K562 (cell line): ENCODE measurements around the gene UBL7. TPM values are rescaled to one million over a fixed set of nuclear protein-coding genes. Genes with fewer than 3 reads are reported as not detected.

Experiments
- ATAC-seq: fragments of 200-7000 bp; cut with Tn5 transposase; 3 replicates; pipeline ENCODE4 v1.9.1; 2020; ENCODE audit warnings: moderate library complexity
- BruUV-seq: library from RNA; stranded (reverse); fragments of 400-500 nt; replicated peaks from 2 replicates; lab custom pipeline; 2021; lab: Mats Ljungman, UMichigan
- CTCF ChIA-PET: fragments of 300-600 bp; formaldehyde crosslinking; extraction: SDS; loops from one replicate; lab custom pipeline; 2021; ENCODE audit warnings: low intra/inter-chr PET ratio; lab: Yijun Ruan, JAX
- POLR2A ChIA-PET: fragments of 300-600, 350-650 bp; sonication (Branson Sonifier 250); formaldehyde crosslinking; extraction: SDS; loops from one replicate; lab custom pipeline; 2021; ENCODE audit warnings: antibody characterized with exemption, inconsistent platforms; lab: Yijun Ruan, JAX
- DNase-seq, 4 experiments: peaks; one replicate each; pipeline versions ENCODE4 v3.0.0 to v3.0.0-alpha.2; 2011 to 2018; ENCODE audit warnings: low spot score in 3 of 4, mixed read lengths in 3 of 4; ENCODE audit errors: extremely low read depth in 1 of 4
- FAIRE-seq: peaks from 2 replicates; lab custom pipeline; 2011; peaks lifted over from hg19 to GRCh38; lab: Jason Lieb, UNC
- H2AFZ ChIP-seq: 2 replicates; pipeline ENCODE4 v1.6.0; 2011; ENCODE audit warnings: low read depth, low read length, control low read depth, inconsistent platforms
- H3K27ac ChIP-seq: fragments of 200-600 bp; 3 replicates; pipeline ENCODE4 v1.8.0; 2011; ENCODE audit warnings: low read depth, mild to moderate bottlenecking, control low read depth, inconsistent platforms, low read length, moderate library complexity, mixed read lengths; ENCODE audit errors: extremely low read depth
- H3K27me3 ChIP-seq, 2 experiments: fragments of 300-600 bp in 1 of 2; 2 replicates in 1 of 2; 3 replicates in 1 of 2; pipeline versions ENCODE4 v1.6.0 to v1.8.0; 2011; ENCODE audit warnings: inconsistent platforms in 2 of 2, low read length in 2 of 2, mild to moderate bottlenecking in 1 of 2, mixed read lengths in 1 of 2, moderate library complexity in 1 of 2; ENCODE audit not compliant: control insufficient read depth in 2 of 2, insufficient read depth in 2 of 2
- H3K36me3 ChIP-seq: fragments of 300-600 bp; 3 replicates; pipeline ENCODE4 v1.8.0; 2011; ENCODE audit warnings: mild to moderate bottlenecking, low read length, inconsistent platforms; ENCODE audit not compliant: control insufficient read depth, insufficient read depth
- H3K4me1 ChIP-seq, 2 experiments: fragments of 200-600 bp in 1 of 2; replicated peaks in 1 of 2; 2 replicates in 1 of 2; 3 replicates in 1 of 2; pipeline versions ENCODE4 v1.5.1 to v1.8.0; 2011; ENCODE audit warnings: inconsistent platforms in 2 of 2, low read length in 2 of 2, mild to moderate bottlenecking in 1 of 2, mixed read lengths in 1 of 2, moderate library complexity in 1 of 2; ENCODE audit not compliant: control insufficient read depth in 2 of 2, insufficient read depth in 2 of 2
- H3K4me2 ChIP-seq: 2 replicates; pipeline ENCODE4 v1.6.1; 2011; ENCODE audit warnings: low read length, control low read depth, inconsistent platforms, mixed read lengths; ENCODE audit not compliant: insufficient read depth
- H3K4me3 ChIP-seq: fragments of 200-600 bp; sonication (generic), shearing (Covaris generic); 2 replicates; pipeline ENCODE4 v1.5.1; 2016; ENCODE audit warnings: control low read depth, inconsistent platforms
- H3K79me2 ChIP-seq: fragments of 200-600 bp; 3 replicates; pipeline ENCODE4 v1.8.0; 2011; ENCODE audit warnings: low read length, inconsistent platforms; ENCODE audit not compliant: control insufficient read depth, insufficient read depth
- H3K9ac ChIP-seq, 2 experiments: 2 replicates each; pipeline versions ENCODE4 v1.6.0 to v1.6.1; 2011; ENCODE audit warnings: low read depth in 2 of 2, low read length in 2 of 2, control low read depth in 1 of 2, inconsistent platforms in 1 of 2, mild to moderate bottlenecking in 1 of 2, mixed read lengths in 1 of 2; ENCODE audit not compliant: insufficient read depth in 1 of 2
- H3K9me1 ChIP-seq: one replicate; pipeline ENCODE4 v1.6.0; 2011; ENCODE audit warnings: inconsistent platforms, mild to moderate bottlenecking, low read length, moderate library complexity; ENCODE audit not compliant: control insufficient read depth, insufficient read depth
- H3K9me3 ChIP-seq: replicated peaks from 2 replicates; pipeline ENCODE4 v1.5.1; 2011; ENCODE audit warnings: low read depth, low read length, inconsistent platforms; ENCODE audit not compliant: control insufficient read depth, insufficient read depth
- H4K20me1 ChIP-seq: replicated peaks from 2 replicates; pipeline ENCODE4 v1.6.1; 2011; ENCODE audit warnings: low read length, inconsistent platforms, mixed read lengths; ENCODE audit not compliant: control insufficient read depth, insufficient read depth
- MTA2 ChIP-seq: fragments of 450-650 bp; IDR thresholded peaks from 2 replicates; pipeline ENCODE4 v1.6.1; 2016; ENCODE audit warnings: low read depth
- NFATC3 ChIP-seq: fragments of 450-650 bp; IDR thresholded peaks from 2 replicates; pipeline ENCODE4 v1.6.1; 2017; ENCODE audit warnings: mild to moderate bottlenecking
- NFIC ChIP-seq: fragments of 450-650 bp; IDR thresholded peaks from 2 replicates; pipeline ENCODE4 v1.6.1; 2017; ENCODE audit warnings: mild to moderate bottlenecking, inconsistent platforms
- SNAPC5 ChIP-seq: fragments of 250-450 bp; sonication (Bioruptor Pico); IDR thresholded peaks from 2 replicates; pipeline ENCODE4 v1.8.0; 2021; ENCODE audit warnings: moderate library complexity, mild to moderate bottlenecking, inconsistent platforms
- XRCC4 ChIP-seq: IDR thresholded peaks from one replicate; pipeline ENCODE4 v1.6.1; 2011; ENCODE audit not compliant: insufficient read depth, insufficient read length; ENCODE audit errors: extremely low read depth
- ZBTB26 ChIP-seq: fragments of 450-650 bp; formaldehyde crosslinking; IDR thresholded peaks from 2 replicates; pipeline ENCODE4 v1.4.0; 2022; ENCODE audit warnings: missing genetic modification characterization
- ZNF124 ChIP-seq: sonication (generic); formaldehyde crosslinking; IDR thresholded peaks from 2 replicates; pipeline ENCODE4 v1.8.1; 2022; ENCODE audit warnings: missing genetic modification reagents
- ZNF175 ChIP-seq: fragments of 200-800 bp; sonication (Bioruptor generic); IDR thresholded peaks from 2 replicates; pipeline ENCODE4 v1.6.1; 2016; ENCODE audit warnings: low read depth, mild to moderate bottlenecking, missing genetic modification characterization, missing compliant biosample characterization
- WGBS: fragments of 100-300 bp; shearing (Covaris generic); methylation state at CpG from one replicate; pipeline ENCODE4 v1.1.6; 2016; ENCODE audit warnings: low coverage, mixed read lengths; ENCODE audit not compliant: insufficient coverage; ENCODE audit errors: missing lambda C conversion rate; 5-methylcytosine and 5-hydroxymethylcytosine counted together
- in situ Hi-C: fragments of 300-500 bp; cut with MboI; formaldehyde crosslinking; loops from 4 replicates; pipeline ENCODE4 v1.15.0; 2018; ENCODE audit warnings: inconsistent platforms, mixed read lengths
- intact Hi-C: fragments of 100-400 bp; cut with micrococcal nuclease; formaldehyde crosslinking; loops from 2 replicates; pipeline ENCODE4 v1.14.2; 2022
- polyA plus RNA-seq, 8 experiments: library from polyadenylated mRNA; depleted of rRNA in 4 of 8; stranded (reverse) in 5 of 8; unstranded in 3 of 8; fragments of >200 nt; fragmentation: Nextera tagmentation in 2 of 8; fragmentation: Illumina TruSeq in 1 of 8; extraction: Ambion mirVana in 2 of 8; extraction: Trizol in 1 of 8; gene quantifications; 2 replicates each; pipeline versions ENCODE4 v1.2.1 to v1.2.3, GENCODE V29; 2011 to 2014; ENCODE audit warnings: inconsistent platforms in 1 of 8, missing spikeins in 1 of 8
- total RNA-seq, 7 experiments: library from RNA; depleted of rRNA in 6 of 7; stranded (reverse); fragments of >200 nt in 6 of 7; fragmentation: Illumina TruSeq in 2 of 7; extraction: Trizol in 2 of 7; gene quantifications; 2 replicates each; pipeline versions ENCODE4 v1.2.1 to v1.2.3, GENCODE V29; 2011 to 2021; ENCODE audit warnings: low replicate concordance in 1 of 7
- TF ChIP-seq, protein P1 (sequence below): sonication (generic); formaldehyde crosslinking; IDR thresholded peaks from 2 replicates; pipeline ENCODE4 v1.8.0; 2022; ENCODE audit warnings: mild to moderate bottlenecking, missing genetic modification reagents, borderline replicate concordance

UBL7 gene
- total and polyA plus RNA-seq, 9 of the 15 experiments (the other 6 are each of a cell fraction or from before 2014, with no cell fraction given): 19.2 to 63.4 (median 44.9) TPM

- H2AFZ ChIP-seq: no peak overlapping the region
- TF ChIP-seq ZBTB26: no peak
- TF ChIP-seq NFATC3: no peak
- TF ChIP-seq SNAPC5 (CRISPR knock-in tag): no peak
- no peak for TF ChIP-seq XRCC4
- no peak for TF ChIP-seq ZNF124 (CRISPR knock-in tag)
- no peak for TF ChIP-seq MTA2
- no peak for TF ChIP-seq NFIC
- TF ChIP-seq ZNF175 (CRISPR knock-in tag): no peak
- TF ChIP-seq, protein P1, sequence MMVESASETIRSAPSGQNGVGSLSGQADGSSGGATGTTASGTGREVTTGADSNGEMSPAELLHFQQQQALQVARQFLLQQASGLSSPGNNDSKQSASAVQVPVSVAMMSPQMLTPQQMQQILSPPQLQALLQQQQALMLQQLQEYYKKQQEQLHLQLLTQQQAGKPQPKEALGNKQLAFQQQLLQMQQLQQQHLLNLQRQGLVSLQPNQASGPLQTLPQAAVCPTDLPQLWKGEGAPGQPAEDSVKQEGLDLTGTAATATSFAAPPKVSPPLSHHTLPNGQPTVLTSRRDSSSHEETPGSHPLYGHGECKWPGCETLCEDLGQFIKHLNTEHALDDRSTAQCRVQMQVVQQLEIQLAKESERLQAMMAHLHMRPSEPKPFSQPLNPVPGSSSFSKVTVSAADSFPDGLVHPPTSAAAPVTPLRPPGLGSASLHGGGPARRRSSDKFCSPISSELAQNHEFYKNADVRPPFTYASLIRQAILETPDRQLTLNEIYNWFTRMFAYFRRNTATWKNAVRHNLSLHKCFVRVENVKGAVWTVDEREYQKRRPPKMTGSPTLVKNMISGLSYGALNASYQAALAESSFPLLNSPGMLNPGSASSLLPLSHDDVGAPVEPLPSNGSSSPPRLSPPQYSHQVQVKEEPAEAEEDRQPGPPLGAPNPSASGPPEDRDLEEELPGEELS (CRISPR knock-in tag): no peak
- DNase-seq: no peak
- intact Hi-C loops: no loop called here
- H3K4me2 ChIP-seq: no peak overlapping the region
- BruUV-seq: no TSS peak
- no peak overlapping the region for H3K27ac ChIP-seq
- WGBS: 90% methylated on average over 2 of the region's 2 CpGs
- H3K9me1 ChIP-seq: no peaks in the 10 kb centered on the region
- no peaks in the 10 kb centered on the region for H3K79me2 ChIP-seq
- no peaks in the 10 kb centered on the region for H4K20me1 ChIP-seq
- H3K4me1 ChIP-seq: peaks cover 0 to under 1% of the 10 kb centered on the region in 2 experiments; a peak in 2 of 5 replicates
- H3K36me3 ChIP-seq: peaks cover 57% of the 10 kb centered on the region; the same call in 2 of the 3 replicates
- no peaks in the 10 kb centered on the region for H3K9me3 ChIP-seq
- no peak for ATAC-seq
- no peak overlapping the region for H3K9ac ChIP-seq
- no peak overlapping the region for H3K4me3 ChIP-seq
- ChIA-PET POLR2A (interaction anchor here (0.7 to 1.0 kb wide), 2 partner anchors 10 to 116 kb away, joined by 3 to 7 read pairs; partner anchors contain the start of gene UBL7), CTCF (no interaction called here)
- FAIRE-seq: no peak
- in situ Hi-C loops: loop anchor here (5.0 kb wide), 1 partner anchor 171 kb away; no protein-coding TSS in a partner anchor
- H3K27me3 ChIP-seq: no peaks in the 10 kb centered on the region
Observed at GRCh38 chr15:74451322-74451721, 9.6 kb downstream of the UBL7 start.
